GM18511 (cell line): ENCODE results near the gene PLAAT1.

Experiments used
- ATAC-seq: cut with Tn5 transposase; IDR thresholded peaks from one replicate; pipeline ENCODE4 v1.9.1; 2021; ENCODE audit warnings: mild to moderate bottlenecking, moderate library complexity; ENCODE audit not compliant: unreplicated experiment

Gene PLAAT1

DNA sequence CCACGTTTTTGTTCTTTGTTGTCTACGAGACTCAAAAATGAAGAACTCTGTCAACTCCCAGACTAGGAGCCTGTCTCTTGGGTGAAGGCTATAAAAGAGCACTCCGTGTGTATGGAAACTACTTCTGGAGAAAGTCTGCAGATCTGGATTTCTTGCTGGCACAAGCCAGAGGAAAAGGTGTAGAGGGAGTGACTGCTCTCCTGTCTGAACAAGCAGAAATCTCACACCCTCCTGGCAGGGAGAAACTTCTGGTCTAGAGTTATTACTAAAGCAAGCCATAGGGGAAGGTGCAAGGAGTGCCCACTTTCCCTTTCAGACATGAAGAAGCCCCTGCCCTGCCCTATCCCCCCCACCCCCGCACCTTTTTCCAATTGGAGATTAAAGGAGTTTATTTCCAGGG lies 9.5 kb downstream of the PLAAT1 start:
- ATAC-seq, result no peak

DNA sequence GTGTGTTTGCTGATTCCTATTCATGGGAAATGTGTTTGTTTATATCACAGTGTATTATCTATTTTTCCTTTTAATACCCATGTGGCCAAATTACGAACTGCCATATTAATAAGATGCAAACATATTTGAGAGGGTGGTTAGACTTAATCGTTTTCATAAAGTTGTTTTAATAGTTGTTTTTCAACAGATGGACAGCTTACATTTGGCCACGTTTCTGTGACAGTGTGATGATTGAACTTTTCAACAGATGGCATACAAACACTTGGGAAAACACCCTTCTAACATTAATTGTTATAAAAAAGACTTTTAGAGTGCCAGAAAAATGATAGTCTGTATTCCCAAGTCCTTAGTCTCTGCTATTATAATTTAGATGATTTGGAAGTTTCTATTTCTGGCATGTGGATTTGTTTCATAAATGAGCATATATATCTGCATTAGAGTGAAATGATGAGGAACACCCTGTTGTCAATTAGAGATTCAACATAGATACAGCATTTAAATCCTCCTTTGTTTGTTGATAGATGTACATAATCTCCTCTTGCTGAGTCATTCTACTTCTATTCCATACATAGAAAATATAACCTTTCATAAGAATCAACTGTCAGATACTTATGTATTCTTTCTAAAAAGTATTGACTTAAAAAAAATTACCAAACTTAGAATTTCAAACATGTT lies 13.1 kb downstream of the PLAAT1 start:
- no peak for ATAC-seq

DNA sequence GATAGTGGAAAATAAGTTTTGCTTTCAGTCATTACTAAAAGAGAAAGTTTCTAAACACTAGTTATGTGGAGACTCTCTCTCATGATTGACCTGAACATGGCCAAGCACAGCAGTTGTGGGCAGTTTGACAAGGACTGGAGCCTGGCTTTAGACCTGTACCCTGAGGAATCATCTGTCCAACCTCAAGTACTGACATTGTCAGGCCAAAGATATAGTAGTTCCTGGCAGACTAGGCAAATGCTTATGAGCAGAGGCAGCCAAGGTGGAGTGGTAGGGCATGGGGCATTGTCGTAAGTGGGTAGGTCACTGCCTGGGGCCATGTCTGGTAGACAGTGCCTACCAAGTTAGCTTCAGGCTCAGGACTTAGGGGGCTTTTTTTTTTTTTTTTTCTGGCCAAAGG lies 20.9 kb downstream of the PLAAT1 start:
- no peak for ATAC-seq

DNA sequence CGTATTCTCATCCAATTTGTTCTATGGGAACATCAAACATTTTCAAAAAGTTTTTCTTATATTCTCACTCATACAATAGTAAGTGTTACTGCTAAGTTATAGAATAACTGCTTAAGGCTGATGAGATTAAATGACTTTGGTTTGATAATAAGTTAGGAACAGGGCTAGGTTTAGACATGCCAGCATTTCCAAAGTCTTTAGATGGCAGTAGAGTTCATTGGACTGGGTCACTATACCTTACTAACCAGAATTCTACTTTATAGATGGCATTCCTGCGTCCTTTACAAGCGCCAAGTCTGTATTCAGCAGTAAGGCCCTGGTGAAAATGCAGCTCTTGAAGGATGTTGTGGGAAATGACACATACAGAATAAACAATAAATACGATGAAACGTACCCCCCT lies 21.7 kb downstream of the PLAAT1 start:
- ATAC-seq, result no peak

DNA sequence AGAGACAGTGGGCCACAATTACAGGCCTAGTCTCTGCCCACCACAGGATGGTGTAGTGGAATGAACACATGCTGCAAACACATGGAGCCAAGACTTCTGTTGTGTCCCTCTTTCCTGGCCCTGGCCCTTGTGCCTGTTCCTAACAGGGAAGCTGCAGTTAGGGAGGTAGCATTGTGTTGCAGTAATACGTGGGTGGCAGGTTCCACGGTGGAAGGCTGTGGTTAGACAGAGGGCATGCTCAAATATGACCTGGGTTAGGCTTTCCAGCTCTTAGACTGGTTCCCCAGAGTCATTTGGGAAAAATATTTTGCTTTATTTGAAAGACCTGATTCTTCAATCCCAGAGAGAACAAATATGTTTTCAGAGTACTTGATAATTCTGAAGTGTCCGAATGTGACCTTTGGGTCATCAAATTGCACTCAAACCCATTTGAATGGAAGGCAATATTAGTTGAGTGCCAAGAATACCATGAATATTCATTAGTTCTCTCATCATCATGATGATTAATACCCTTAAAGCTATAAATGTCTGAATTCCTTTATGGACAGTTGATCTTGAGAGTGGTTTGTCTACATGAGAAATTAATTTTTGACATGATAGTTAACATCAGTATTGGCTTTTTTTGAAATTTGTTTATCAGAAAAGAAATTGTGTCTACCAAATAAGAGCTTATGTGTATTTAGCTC lies 28.5 kb downstream of the PLAAT1 start:
- no peak for ATAC-seq

DNA sequence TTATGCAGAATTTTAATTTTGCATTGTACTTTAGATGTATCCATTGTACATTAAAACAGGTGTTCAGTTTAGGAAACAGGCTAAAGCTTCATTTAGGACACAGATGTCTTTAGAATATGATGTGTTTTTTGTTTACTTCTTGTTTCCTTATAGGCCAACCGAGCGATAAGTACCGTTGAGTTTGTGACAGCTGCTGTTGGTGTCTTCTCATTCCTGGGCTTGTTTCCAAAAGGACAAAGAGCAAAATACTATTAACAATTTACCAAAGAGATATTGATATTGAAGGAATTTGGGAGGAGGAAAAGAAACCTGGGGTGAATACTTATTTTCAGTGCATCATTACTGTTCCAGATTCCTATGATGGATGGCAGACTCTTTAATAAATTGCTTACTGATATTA lies 29.4 kb downstream of the PLAAT1 start:
- no peak for ATAC-seq

DNA sequence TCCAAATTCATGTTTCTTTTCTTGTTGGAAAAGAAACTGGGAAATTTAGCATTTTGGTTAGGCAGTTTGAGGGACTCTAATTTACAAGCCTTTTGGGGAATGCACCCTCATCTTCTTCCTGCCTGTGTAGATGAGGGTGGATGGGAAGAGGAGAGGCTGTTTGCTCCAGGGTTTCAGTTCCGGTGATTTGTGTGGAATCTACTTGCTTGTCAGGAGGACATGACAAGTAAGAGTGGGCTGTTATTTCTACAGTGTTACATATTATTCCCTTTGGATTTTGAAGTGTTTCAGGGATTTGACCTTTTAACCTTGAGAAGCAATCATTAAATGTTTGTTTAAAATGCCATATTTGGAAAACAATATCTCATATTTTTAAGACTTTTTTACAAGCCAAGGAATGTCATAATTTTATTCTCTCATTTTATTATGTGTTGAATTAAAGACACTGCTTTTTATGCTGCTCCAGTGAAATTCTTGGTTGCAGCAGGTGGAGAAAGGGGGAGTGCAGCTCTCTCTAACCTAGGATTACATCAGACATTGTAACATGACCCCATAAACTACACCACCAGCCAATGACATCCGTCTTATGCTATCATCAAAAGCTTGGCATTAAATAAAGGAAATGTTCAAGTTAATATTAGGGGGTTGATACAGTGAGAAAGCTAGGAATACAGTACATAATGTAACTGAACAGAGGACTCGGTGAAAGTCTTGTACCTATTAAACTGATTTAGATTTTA lies 30.2 kb downstream of the PLAAT1 start:
- no peak for ATAC-seq

DNA sequence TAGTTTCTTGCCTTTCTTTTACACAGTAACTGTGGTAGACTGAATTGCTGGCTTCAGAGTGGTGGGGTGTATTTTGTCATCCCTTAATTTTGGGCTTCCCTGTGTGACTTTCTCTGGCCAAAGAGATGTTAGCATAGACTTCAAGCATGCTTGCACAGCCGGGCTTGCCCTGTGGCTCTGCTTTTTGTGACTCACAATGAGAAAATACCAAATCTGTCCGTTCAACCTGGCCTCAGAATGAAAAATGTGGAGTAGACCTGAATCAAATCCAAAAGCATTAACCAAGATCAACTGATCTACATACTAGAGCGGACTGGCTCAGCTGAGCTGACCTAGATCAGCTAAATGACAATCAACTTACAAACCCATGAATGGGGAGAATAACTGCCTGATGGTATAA lies 51.4 kb downstream of the PLAAT1 start:
- ATAC-seq, result no peak

DNA sequence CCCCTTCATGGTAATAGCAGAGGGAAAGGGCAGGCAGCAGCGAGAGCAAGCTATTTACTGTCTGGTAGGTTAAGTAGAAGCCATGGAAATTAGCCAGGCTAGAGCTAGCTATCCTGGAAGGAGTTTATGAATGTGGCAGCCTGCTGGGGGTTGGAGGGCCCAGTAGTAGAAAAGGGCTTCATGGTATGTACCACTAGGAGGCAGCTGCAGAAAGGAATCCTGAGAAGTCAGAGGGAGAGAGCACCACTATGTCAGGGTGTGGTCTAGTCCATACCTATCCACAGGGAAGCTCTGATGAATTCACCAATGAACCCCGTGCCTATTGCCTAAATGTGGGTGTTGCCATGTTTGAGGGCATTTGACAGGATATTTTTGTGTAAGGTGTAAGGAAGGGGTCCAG lies 55.0 kb downstream of the PLAAT1 start:
- no peak for ATAC-seq

DNA sequence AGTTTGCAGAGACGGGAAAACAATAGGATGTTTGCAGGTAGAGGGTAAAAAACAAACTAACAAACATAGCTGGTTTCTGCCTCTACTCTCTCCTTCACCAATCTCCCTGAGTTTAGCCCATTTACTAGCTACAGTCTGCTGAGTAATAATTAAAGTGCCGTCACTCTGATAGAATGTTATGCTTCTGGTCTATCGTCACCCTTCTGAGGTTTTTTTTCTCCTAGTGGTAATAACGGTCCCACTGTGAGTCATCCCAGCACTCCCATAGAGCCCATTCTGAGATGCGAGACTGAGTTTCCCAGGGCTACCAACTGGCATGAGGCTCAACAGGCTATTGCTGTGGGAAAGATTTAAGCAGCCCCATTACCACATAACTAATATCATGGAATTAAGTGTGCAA lies 56.4 kb downstream of the PLAAT1 start:
- ATAC-seq, result no peak

DNA sequence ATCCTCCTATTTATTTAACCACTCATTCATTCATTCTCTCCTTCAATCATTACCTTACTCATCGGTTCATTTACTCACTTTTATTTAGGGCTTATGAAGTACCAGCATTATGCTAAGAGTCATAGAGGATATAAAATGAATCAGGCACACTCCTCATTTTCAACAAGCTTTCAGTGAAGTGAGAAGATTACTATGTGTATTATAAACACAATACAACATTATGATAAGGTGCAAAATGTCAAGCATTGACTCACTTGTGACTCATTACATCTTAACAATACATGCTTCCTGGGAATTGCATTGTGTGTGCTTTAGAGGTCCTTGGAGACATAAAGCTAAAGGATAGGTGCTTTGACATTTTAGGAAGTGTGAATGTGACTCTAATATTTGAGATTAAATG lies 60.4 kb downstream of the PLAAT1 start:
- no peak for ATAC-seq

DNA sequence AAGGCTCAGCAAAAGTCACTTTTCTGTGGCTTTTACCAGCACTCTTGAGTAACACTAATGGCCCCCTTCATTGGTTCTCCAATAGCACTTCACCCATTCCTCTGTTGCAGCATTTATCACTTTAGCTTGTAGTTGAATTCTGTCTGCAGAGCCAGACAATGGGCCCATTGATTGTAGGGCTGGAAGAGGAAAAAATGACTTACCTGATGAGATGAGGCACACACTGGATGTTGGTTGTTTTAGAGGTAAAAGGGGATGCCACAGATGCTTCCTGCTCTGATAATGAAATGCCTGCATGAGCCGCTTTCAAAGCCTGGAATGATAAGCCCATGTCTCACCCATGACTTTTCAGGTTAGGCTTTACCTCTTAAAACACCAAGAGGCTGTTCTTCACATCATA lies 64.3 kb downstream of the PLAAT1 start:
- ATAC-seq, result no peak

DNA sequence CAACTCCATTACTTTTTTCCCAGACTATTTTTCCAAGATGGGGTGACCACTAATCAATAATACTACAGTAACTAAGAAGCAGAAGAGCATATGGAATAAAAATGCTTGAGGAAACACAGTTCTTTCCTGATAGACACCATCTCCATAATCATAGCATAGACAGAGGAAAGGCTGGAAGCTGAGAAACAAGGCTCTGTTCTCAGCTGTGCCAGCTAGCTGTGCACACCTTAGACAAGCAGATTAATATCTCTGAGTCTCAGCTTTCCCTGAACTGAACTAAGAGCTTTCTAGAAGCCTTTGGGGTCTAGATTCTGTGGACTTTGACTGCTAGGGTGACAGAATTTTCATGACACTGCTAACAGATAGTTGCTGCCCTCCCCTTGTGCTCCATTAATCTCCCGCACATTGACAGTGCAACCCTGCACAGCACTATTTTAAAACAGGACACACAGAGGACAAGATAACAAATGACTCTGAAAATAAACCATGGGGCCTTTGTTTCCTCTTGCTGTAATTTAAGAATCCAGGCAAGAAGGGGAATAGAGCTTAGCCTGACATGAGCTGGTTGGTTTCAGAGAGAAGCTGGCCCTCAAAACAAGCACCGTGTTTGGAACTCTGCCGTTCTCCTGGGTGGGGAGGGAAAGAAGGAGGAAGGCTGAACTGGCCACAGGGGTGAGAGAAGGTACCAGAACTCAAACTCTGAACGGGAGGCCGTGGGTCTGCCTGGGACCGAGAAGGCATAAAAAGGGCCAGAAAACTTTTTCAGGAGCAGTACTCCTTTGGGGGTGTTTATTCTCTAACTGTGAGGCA lies 70.1 kb downstream of the PLAAT1 start:
- ATAC-seq, result no peak

DNA sequence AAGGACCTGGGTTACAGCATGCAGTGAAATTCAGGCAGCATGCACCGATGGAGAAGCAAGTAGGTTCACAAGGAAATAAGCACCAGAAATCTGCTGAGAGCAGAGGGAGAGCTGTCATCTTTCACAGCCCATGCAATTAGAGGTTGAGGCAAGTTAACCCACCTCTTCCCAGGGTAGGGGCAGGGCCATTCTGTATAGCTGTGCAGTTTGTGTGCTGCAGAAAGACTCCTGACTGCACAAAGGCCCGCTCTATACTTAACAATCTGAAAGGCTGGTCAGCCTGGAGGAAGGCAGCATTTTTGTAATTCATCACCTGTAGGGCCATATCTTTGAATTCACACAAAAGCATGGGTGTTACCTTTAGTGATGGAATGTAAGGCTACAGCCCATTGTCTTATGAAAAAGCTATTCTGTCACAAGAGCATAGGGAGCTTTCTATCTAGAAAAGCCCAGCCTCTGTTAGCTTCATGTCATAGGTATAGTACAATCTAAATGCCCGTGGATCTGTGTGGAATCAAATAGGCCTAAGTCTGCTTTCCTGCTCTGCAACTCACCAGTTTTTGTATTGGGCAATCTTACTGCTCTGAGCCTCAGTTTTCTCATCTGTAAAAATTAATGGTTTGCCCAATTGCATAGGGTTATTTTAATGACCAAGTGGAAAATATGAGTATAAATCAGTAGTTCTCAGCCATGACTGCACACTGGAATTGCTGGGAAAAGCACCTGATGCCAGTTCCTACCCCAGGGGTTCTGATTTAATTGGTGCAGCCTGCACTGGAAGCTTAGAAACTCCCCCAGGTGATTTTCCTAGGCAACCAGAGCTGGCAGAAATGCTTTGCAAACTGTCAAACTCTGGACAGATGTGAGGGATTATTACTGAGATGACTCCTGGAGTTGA lies 72.3 kb downstream of the PLAAT1 start:
- ATAC-seq, result no peak

DNA sequence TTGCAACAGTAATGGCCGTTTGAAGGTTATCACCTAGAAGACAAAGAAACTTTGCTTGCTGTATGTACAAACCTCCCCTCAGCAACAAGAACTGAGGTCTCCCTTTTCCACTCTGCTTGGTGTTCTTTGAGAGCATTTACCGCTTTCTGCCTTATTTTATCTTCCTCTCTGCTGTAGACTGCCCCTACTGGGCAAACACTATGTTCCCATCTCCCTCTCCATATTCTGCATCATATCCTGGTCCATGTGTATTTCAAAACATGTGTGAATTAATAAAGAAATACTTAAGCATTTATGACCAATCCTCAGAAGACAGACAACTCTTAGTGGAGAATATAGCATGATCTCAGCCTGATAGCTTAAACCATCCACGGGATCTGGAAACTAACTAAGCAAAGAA lies 73.1 kb downstream of the PLAAT1 start:
- ATAC-seq, result no peak

DNA sequence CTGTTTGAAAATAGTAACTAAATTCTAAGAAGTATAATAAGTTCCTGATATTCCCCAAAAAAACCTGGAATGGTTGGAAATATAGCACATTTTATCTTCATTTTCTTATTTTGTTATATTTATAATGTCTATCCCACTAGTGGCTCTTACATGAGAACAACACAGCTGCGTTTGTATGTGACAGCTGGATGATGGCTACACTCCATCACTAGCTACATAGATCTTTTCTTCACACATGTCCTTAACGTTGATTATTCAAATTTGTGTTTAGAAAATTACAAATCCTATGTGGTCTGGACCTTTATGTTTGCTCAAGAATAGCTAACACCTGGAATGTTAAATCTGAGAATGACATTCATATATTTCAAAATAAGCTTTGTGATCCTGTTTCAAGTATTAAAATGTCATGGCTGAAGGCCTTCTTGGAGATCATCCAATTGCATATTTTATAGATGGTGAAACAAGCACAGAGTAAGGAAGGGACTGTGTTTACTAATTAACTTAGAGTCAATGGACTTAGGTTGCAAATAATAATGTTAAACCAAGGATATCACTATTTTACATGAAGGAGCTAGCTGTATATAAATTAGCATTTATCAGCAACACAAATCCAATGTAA lies 76.8 kb downstream of the PLAAT1 start:
- ATAC-seq, result no peak
